HG02798 (cell line): ENCODE results near the gene KLHL25.

Experiments used
- ATAC-seq: cut with Tn5 transposase; IDR thresholded peaks from one replicate; pipeline ENCODE4 v1.9.1; 2021; ENCODE audit warnings: mild to moderate bottlenecking; ENCODE audit not compliant: unreplicated experiment, poor library complexity

KLHL25 gene

GRCh38 chr15:85778107-85778776, 16.5 kb downstream of the KLHL25 start:
- no peak for ATAC-seq

GRCh38 chr15:85777250-85778106, 17.2 kb downstream of the KLHL25 start:
- no peak for ATAC-seq

DNA sequence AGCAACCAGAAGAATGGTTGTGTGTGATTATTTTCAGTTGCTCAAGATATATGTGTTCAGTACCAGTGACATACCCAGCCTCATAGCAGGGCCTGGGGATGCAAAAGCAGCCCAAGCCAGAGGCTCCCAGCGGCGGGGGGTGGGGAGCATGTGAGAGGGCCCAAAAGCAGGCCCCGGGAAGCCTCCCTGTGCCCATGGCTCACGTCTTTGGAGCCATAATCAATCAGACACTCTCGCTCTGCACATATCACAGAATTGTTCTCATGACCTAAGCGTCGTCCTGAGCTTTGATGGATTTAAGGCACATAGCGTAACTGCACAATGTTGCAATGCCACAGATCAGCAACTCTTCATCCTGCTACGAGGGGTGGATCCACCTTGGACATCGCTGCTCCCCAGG, 20.8 kb downstream of the KLHL25 start:
- ATAC-seq, result no peak

DNA sequence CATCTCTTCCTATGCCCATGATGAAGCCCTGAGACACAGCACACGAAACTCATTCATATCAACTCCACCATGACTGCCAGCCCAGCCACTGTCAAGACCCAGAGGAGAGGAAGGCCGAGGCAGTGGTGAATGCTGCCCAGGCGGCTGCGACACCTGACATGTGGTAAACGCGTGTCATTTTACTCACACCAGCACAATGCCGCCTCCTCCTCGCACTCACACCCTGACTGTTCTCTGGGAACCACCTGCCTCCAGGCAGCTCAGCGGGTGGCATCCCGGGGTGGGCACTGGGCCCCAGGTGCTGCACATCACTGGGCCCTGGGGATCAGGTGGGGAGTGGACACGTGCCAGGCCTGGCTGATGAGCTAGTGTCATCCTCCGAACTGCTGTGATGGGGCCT, 21.5 kb downstream of the KLHL25 start:
- ATAC-seq, result no peak

GRCh38 chr15:85772668-85773067, 22.1 kb downstream of the KLHL25 start:
- no peak for ATAC-seq

DNA sequence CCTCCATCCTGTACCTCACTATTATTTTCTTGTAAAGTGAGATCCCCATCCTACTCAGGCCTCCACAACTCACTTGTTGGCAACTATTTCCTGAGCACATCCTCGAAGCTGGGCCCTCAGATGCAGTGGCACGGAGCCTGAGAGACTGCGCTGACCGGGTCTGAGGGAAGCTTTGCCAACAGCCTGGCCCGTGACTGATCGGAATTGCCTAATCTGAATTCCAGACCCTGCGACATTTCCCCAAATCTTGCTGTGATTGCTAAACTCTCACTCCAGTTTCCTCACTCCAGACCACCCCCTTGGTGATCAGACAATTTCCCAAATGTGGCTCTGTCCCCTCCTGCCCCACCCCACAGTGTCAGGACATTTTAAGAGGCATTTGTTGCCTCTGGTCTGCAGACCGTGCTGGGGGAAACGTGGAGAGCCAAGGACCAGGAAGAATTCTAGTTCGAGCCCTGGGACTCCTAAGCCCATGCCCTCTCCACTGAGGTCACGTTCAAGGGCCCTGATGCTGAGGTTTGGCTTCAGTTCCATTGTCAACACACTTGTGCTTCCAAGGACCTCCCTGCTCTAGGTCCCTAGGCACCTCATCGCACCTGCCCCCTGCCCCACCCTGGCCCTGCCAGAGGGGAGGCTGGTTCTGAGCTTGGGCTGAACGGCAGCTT, 22.8 kb downstream of the KLHL25 start:
- no peak for ATAC-seq

GRCh38 chr15:85771271-85771670, 23.5 kb downstream of the KLHL25 start:
- no peak for ATAC-seq

GRCh38 chr15:85770096-85771041, 24.4 kb downstream of the KLHL25 start:
- no peak for ATAC-seq

- no peak for ATAC-seq
These were observed 25.4 kb downstream of the KLHL25 start for GRCh38 chr15:85769182-85769900.

DNA sequence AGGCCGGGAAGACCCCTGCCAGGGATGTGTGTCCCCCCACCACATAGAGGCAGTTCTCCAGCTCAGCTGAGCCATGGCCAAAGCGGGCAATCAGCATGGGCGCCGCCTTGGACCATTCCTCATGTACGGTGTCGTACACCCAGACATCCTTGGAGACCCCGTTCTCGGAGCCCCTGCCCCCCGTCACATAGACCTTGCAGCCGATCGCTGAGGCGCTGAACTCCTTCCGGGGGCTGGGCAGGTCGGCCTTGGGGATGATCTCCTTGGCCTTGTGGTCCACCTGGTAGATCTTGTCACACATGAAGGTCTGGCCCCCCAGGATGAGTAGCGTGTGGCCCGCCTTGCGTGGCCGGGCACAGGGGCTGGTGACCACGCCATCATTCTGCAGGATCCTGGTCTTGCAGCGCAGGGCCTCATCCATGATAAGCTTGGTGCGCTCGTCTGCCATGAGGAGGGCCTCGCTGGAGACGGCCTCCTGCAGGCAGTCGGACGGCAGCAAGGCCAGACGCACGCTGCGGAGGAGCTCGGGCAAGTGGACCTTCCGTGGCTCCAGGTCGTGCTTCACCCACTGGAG, 26.0 kb downstream of the KLHL25 start:
- ATAC-seq, result no peak

DNA sequence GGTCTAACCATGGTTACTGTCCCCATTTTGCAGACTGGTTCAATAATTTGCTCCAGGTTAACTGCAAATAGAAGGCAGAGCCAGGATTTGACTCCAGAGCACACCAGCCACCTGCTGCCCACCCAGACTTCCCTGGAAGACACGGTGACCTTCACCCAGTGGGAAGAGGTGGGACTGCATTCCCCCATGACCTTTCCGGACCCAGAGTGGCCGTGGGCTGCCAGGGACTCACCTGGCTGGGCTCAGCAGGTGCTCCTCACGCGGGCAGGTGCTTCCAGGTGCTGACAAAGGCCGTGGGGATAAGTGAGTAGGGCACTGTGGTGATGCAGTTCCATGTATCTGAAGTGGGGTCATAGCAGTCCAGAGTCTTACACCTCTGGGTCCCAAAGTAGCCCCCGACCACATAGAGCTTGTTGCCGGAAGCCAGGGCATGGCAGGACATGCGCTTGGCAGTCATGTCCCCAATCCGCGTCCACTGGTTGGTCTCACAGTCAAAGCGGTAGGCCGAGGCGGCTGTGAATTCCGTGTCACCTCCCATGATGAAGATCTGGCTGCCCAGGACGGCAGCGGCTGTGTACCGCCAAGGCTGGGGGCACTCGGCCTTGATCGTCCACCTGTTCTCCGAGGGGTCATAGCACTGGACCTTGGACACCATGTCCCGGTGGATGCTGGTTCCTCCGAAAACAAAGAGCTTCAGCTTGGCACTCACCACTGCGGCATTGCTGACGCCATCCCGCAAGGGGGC, 26.8 kb downstream of the KLHL25 start:
- no peak for ATAC-seq

- no peak for ATAC-seq
These were observed 28.5 kb downstream of the KLHL25 start for GRCh38 chr15:85766001-85766831.

DNA sequence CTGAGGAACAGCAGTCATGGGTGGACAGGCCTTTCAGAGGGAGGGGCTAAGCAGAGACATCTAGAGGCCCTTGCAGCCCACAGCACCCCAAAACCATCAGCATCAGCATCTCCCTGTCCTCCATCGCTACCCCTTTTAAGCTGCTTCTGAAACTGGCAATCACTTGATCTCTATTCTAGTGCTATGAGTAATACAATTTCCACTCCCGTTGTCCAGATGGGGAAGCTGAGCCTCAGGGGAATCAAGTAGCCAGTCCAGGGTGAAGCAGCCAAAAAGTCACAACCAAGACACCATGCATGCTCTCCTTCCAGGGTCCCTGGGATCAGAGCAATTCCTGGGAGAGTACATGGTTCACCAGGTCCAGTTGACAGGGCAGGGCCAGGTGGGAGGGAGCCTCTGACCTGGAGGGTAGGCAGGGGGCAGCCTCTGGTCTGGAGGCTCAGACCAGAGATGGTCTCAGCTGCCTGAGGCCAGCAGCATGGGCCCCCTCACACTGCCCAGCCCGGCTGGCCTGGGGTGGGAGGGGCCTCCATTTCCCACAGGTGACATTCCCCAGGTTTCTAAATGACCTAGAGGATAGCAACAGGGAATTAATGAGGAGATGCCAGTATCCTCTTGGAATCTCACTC, 30.0 kb downstream of the KLHL25 start:
- ATAC-seq, result no peak

DNA sequence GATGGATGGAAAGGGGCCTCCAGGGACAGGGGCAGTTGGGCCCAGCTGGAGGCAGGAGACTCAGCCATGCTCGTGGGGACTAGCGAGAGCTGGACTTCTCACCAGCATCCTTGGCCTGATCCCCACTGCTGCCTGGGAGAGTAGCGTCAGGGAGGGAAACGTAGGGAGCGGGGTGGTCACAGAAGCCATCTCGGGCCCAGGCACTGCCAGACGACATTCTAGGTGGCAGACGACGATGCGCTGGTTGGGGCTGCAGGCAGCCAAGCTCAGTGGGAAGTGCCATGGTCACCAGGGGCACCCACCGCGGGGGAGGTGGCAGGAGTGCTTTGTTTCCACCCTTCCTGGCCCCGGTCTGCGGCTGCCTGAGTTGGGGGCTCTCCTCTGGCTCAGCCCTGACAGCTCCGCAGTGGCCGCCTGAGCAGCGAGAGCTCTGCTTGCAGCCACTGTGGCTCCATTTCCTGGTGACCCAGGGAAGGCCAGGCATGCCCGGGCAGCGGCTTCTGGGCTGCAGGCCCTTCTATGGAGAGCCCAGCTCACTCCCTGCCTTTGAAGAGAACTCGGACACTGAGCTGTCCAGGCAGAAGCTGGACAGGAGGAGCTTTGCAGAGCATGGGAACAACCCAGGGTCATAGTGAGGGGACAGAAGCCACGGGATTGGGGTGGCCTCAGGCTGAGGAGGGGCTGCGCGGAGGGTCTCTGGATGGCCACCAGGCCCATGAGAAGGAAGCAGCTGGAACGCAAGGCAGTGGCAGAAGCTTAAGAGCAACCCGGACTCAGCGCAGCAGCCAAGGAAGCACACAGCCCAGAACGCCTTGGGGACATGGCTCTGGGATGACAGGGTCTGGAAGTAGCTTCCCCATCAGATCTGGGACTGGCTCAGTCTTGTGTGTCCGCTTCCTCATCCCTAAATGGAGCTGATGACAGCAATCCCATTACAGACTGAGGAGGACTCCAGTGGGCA, 30.8 kb downstream of the KLHL25 start:
- no peak for ATAC-seq

GRCh38 chr15:85763157-85763556, 31.6 kb downstream of the KLHL25 start:
- ATAC-seq, result no peak

- no peak for ATAC-seq
These were observed 32.0 kb downstream of the KLHL25 start for GRCh38 chr15:85762756-85763127.
